SK-N-SH treated with all-trans-retinoic acid at 6 μM for 48 hours (cell line): ENCODE data around the gene SEC31A.

Experiments used
- BACH2 ChIP-seq: fragments of 250-450 bp; sonication (Bioruptor Pico); IDR thresholded peaks from 2 replicates; pipeline ENCODE4 v1.9.0; 2021; ENCODE audit warnings: mild to moderate bottlenecking, borderline replicate concordance
- SNAI2 ChIP-seq: fragments of 250-450 bp; sonication (Bioruptor Pico); IDR thresholded peaks from 2 replicates; pipeline ENCODE4 v1.5.0; 2020; ENCODE audit warnings: mild to moderate bottlenecking, moderate library complexity
- TCF4 ChIP-seq: fragments of 250-450 bp; sonication (Bioruptor Pico); IDR thresholded peaks from 2 replicates; pipeline ENCODE4 v1.8.0; 2021; ENCODE audit warnings: mild to moderate bottlenecking, moderate library complexity, borderline replicate concordance
- TOX ChIP-seq: fragments of 250-450 bp; sonication (Bioruptor Pico); IDR thresholded peaks from 2 replicates; pipeline ENCODE4 v1.8.0; 2021; ENCODE audit warnings: mild to moderate bottlenecking, moderate library complexity, borderline replicate concordance
- ZNF565 ChIP-seq: fragments of 450-650 bp; formaldehyde crosslinking; conservative IDR thresholded peaks from 2 replicates; pipeline ENCODE4 v1.5.0; 2020; ENCODE audit warnings: low read depth, mild to moderate bottlenecking, moderate library complexity
- TF ChIP-seq, protein P1 (sequence below): fragments of 250-450 bp; sonication (Bioruptor Pico); IDR thresholded peaks from 2 replicates; pipeline ENCODE4 v1.8.0; 2020; ENCODE audit warnings: mild to moderate bottlenecking, moderate library complexity, borderline replicate concordance
- TF ChIP-seq, protein P2 (sequence below): fragments of 250-450 bp; sonication (Bioruptor Pico); IDR thresholded peaks from 2 replicates; pipeline ENCODE4 v1.5.1; 2020; ENCODE audit warnings: low read depth, mild to moderate bottlenecking, moderate library complexity

DNA sequence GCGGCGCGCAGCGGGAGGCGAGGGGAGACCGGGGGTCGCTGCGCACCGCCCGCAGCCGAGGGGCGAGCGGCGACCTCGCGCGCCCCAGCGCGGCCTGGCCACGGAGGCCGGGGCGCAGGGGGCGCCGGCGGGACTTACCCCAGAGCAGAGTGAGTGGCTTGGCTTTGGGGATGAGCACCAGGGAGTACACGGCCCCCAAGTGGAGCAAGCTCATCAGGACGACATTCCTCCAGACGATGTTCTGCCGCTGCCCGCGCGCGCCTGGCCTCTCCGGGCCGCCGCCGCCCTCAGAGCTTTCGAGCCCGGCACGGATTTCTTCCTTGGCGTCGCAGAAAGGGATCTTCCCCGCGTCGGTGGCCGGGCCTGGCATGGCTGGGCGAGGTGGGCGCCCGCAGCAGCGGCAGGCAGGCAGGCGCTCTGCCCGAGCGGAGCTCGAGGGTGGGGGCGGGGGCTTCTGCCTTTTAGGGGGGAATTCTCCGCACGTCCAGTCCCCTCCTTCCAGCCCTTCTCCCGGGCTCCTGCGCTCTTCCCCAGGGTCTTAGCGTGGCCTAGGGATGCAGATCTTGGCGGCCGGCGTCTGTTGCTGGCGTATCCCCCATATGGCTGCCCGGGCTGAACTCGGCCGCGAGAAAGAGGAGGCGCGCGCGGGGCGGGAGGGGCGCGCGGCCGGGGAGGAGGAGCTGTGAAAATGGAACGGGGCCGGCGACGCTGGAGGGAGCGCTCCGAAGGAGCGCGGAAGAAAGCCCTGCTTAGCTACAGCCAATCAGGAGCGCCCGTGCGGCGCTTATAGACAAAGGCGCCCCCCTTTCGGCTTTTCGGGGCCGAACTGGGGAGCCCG, 92.6 kb downstream of the SEC31A start, which contains the start of gene SCD5:
- TF ChIP-seq SNAI2 (CRISPR knock-in tag): no peak
- no peak for TF ChIP-seq ZNF565 (CRISPR knock-in tag)
- TF ChIP-seq, protein P1, sequence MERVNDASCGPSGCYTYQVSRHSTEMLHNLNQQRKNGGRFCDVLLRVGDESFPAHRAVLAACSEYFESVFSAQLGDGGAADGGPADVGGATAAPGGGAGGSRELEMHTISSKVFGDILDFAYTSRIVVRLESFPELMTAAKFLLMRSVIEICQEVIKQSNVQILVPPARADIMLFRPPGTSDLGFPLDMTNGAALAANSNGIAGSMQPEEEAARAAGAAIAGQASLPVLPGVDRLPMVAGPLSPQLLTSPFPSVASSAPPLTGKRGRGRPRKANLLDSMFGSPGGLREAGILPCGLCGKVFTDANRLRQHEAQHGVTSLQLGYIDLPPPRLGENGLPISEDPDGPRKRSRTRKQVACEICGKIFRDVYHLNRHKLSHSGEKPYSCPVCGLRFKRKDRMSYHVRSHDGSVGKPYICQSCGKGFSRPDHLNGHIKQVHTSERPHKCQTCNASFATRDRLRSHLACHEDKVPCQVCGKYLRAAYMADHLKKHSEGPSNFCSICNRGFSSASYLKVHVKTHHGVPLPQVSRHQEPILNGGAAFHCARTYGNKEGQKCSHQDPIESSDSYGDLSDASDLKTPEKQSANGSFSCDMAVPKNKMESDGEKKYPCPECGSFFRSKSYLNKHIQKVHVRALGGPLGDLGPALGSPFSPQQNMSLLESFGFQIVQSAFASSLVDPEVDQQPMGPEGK (CRISPR knock-in tag): no peak
- TF ChIP-seq TOX (CRISPR knock-in tag): no peak
- TF ChIP-seq BACH2 (CRISPR knock-in tag): no peak
- no peak for TF ChIP-seq TCF4
- TF ChIP-seq, protein P2, sequence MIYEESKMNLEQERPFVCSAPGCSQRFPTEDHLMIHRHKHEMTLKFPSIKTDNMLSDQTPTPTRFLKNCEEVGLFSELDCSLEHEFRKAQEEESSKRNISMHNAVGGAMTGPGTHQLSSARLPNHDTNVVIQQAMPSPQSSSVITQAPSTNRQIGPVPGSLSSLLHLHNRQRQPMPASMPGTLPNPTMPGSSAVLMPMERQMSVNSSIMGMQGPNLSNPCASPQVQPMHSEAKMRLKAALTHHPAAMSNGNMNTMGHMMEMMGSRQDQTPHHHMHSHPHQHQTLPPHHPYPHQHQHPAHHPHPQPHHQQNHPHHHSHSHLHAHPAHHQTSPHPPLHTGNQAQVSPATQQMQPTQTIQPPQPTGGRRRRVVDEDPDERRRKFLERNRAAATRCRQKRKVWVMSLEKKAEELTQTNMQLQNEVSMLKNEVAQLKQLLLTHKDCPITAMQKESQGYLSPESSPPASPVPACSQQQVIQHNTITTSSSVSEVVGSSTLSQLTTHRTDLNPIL (CRISPR knock-in tag): no peak
